ENCODE data around the gene LSAMP.

Gene LSAMP

GRCh38 chr3:116058844-116059243 lies 386.4 kb downstream of the LSAMP start (continued):
- TF ChIP-seq ZNF518A (tag by site-specific recombination; conservative IDR thresholded peaks at IDR 0.05; ENCODE audit: low read depth) (no peak), ZFP69B (tag by site-specific recombination; IDR thresholded peaks at IDR 0.05) (no peak), ZNF23 (tag by site-specific recombination; IDR thresholded peaks at IDR 0.05; ENCODE audit: borderline replicate concordance) (no peak)

GRCh38 chr3:116057400-116058006 lies 387.8 kb downstream of the LSAMP start:
- Histone ChIP-seq H3K9me3 (ENCODE audit: control insufficient read depth, insufficient read depth, low read depth, low read length) (no peaks in the 10 kb centered on the region), H3K36me3 (ENCODE audit: control insufficient read depth in 2 of 2, insufficient read depth in 1 of 2, low read length in 2 of 2) (no peaks in the 10 kb centered on the region), H3K4me3 (ENCODE audit: low read depth, low read length) (no peak overlapping the region), H3K27ac (ENCODE audit: extremely low read depth, low read depth, low read length) (no peak overlapping the region), H3K4me1 (ENCODE audit: control insufficient read depth, insufficient read depth, low read length) (no peaks in the 10 kb centered on the region)
- CTCF ChIA-PET = no interaction called here
- POLR2A ChIA-PET = no interaction called here
- TF ChIP-seq ZFHX2 (tag by site-specific recombination; conservative IDR thresholded peaks at IDR 0.05) (peak; percentile 42), ZNF311 (tag by site-specific recombination; IDR thresholded peaks at IDR 0.05; ENCODE audit: borderline replicate concordance) (no peak), ATF2 (tag by site-specific recombination; IDR thresholded peaks at IDR 0.05; ENCODE audit: low read depth) (0 out of 2 replicates have a peak, but pooled peaks have one; percentile 10), ZNF624 (tag by site-specific recombination; IDR thresholded peaks at IDR 0.05) (no peak)

GRCh38 chr3:116056280-116056679 lies 389.0 kb downstream of the LSAMP start:
- Histone ChIP-seq H3K36me3 (ENCODE audit: control insufficient read depth in 2 of 2, insufficient read depth in 1 of 2, low read length in 2 of 2) (no peaks in the 10 kb centered on the region), H3K4me3 (ENCODE audit: low read depth, low read length) (no peak overlapping the region), H3K4me1 (ENCODE audit: control insufficient read depth, insufficient read depth, low read length) (no peaks in the 10 kb centered on the region), H3K27ac (ENCODE audit: extremely low read depth, low read depth, low read length) (no peak overlapping the region), H3K9me3 (ENCODE audit: control insufficient read depth, insufficient read depth, low read depth, low read length) (no peaks in the 10 kb centered on the region)
- no peak for TF ChIP-seq ZNF623 (tag by site-specific recombination; IDR thresholded peaks at IDR 0.05)
- CTCF ChIA-PET = no interaction called here
- POLR2A ChIA-PET = no interaction called here

- CTCF ChIA-PET = no interaction called here
- POLR2A ChIA-PET = no interaction called here
Observed at GRCh38 chr3:116053017-116053416, 392.3 kb downstream of the LSAMP start.

More at GRCh38 chr3:116053017-116053416, 392.3 kb downstream of the LSAMP start:
- Histone ChIP-seq H3K4me1 (ENCODE audit: control insufficient read depth, insufficient read depth, low read length) (no peaks in the 10 kb centered on the region), H3K4me3 (ENCODE audit: low read depth, low read length) (no peak overlapping the region), H3K9me3 (ENCODE audit: control insufficient read depth, insufficient read depth, low read depth, low read length) (no peaks in the 10 kb centered on the region), H3K36me3 (ENCODE audit: control insufficient read depth in 2 of 2, insufficient read depth in 1 of 2, low read length in 2 of 2) (no peaks in the 10 kb centered on the region), H3K27ac (ENCODE audit: extremely low read depth, low read depth, low read length) (no peak overlapping the region)
- TF ChIP-seq ELK4 (IDR thresholded peaks at IDR 0.05; ENCODE audit: borderline replicate concordance, low read depth, low read length) (no peak), ZNF114 (tag by site-specific recombination; IDR thresholded peaks at IDR 0.05) (no peak), SCRT1 (tag by site-specific recombination; IDR thresholded peaks at IDR 0.05; ENCODE audit: borderline replicate concordance) (no peak), ZNF548 (tag by site-specific recombination; IDR thresholded peaks at IDR 0.05) (no peak), HOXC10 (CRISPR knock-in tag; IDR thresholded peaks at IDR 0.05) (no peak), ZBTB7A (tag by site-specific recombination; IDR thresholded peaks at IDR 0.05; ENCODE audit: low read depth) (no peak), ZNF660 (tag by site-specific recombination; IDR thresholded peaks at IDR 0.05) (no peak), SALL2 (tag by site-specific recombination; IDR thresholded peaks at IDR 0.05; ENCODE audit: borderline replicate concordance) (no peak), ZNF175 (tag by site-specific recombination; IDR thresholded peaks at IDR 0.05) (no peak), ZNF16 (tag by site-specific recombination; IDR thresholded peaks at IDR 0.05; ENCODE audit: low read depth) (no peak), ZNF423 (tag by site-specific recombination; IDR thresholded peaks at IDR 0.05) (no peak), ZNF626 (tag by site-specific recombination; IDR thresholded peaks at IDR 0.05) (no peak), ZFP69B (tag by site-specific recombination; IDR thresholded peaks at IDR 0.05) (no peak), HOXD13 (CRISPR knock-in tag; IDR thresholded peaks at IDR 0.05; ENCODE audit: borderline replicate concordance) (no peak)
